Natural killer cell (primary cell): ENCODE measurements around the gene NRK. TPM values are rescaled to one million over a fixed set of nuclear protein-coding genes. Genes with fewer than 3 reads are reported as not detected.
"Not testable (repeated sequence)": the region's sequence is repeated elsewhere in the genome, so short reads cannot be mapped to it uniquely, and the experiment has no call there.

Experiments used
- ATAC-seq, 3 donors: fragments of 150-1000 bp in 2 of 3; fragments of 200-7000 bp in 1 of 3; cut with Tn5 transposase; 1 replicate in 1 of 3; 2 replicates in 2 of 3; pipeline ENCODE4 v1.10.0; 2021; ENCODE audit warnings: mild to moderate bottlenecking in 2 of 3, moderate library complexity in 2 of 3
- DNase-seq, 2 donors: peaks; one replicate each; pipeline versions ENCODE4 v3.0.0 to v3.0.0-alpha.2; 2013 to 2021; ENCODE audit warnings: mixed read lengths in 1 of 2
- H3K27ac ChIP-seq: one replicate; pipeline ENCODE4 v1.5.1; 2013; ENCODE audit warnings: mild to moderate bottlenecking, low read length
- H3K27me3 ChIP-seq: one replicate; pipeline ENCODE4 v1.6.1; 2013; ENCODE audit warnings: low read length; ENCODE audit not compliant: control insufficient read depth, insufficient read depth
- H3K36me3 ChIP-seq: one replicate; pipeline ENCODE4 v1.6.1; 2013; ENCODE audit warnings: low read length; ENCODE audit not compliant: control insufficient read depth, insufficient read depth
- H3K4me1 ChIP-seq: one replicate; pipeline ENCODE4 v1.6.1; 2013; ENCODE audit warnings: low read length; ENCODE audit not compliant: control insufficient read depth, insufficient read depth
- H3K4me3 ChIP-seq: one replicate; pipeline ENCODE4 v1.5.1; 2013; ENCODE audit warnings: low read length
- H3K9me3 ChIP-seq: one replicate; pipeline ENCODE4 v1.6.1; 2013; ENCODE audit warnings: low read length; ENCODE audit not compliant: control insufficient read depth, insufficient read depth
- H3K27ac Mint-ChIP-seq, 2 donors: one replicate each; pipeline ENCODE4 v1.8.0; 2022; ENCODE audit warnings: mild to moderate bottlenecking in 2 of 2, mixed read lengths in 2 of 2, moderate library complexity in 1 of 2
- H3K27me3 Mint-ChIP-seq, 2 donors: one replicate each; pipeline ENCODE4 v1.8.0; 2022; ENCODE audit warnings: low read depth in 2 of 2, mixed read lengths in 2 of 2
- H3K36me3 Mint-ChIP-seq: one replicate; pipeline ENCODE4 v1.8.0; 2022; ENCODE audit warnings: mixed read lengths
- H3K4me1 Mint-ChIP-seq, 2 donors: one replicate each; pipeline ENCODE4 v1.8.0; 2022; ENCODE audit warnings: mixed read lengths in 2 of 2
- H3K4me3 Mint-ChIP-seq: one replicate; pipeline ENCODE4 v1.8.0; 2022; ENCODE audit warnings: mild to moderate bottlenecking, moderate library complexity, mixed read lengths
- H3K9me3 Mint-ChIP-seq, 2 donors: one replicate each; pipeline ENCODE4 v1.8.0; 2022; ENCODE audit warnings: mixed read lengths in 2 of 2
- WGBS: methylation state at CpG from one replicate; pipeline ENCODE4 v1.1.7; 2013; ENCODE audit warnings: missing lambda C conversion rate; ENCODE audit not compliant: insufficient coverage; 5-methylcytosine and 5-hydroxymethylcytosine counted together
- intact Hi-C: fragments of 100-400 bp; cut with micrococcal nuclease; formaldehyde crosslinking; loops from one replicate; pipeline ENCODE4 v1.14.2; 2022
- total RNA-seq, 4 donors: library from RNA; stranded (reverse); fragments of 120-200 nt in 1 of 4; gene quantifications; one replicate each; pipeline versions ENCODE4 v1.2.3 to v1.2.4, GENCODE V29; 2013 to 2022
- TF ChIP-seq, protein P1 (sequence below): fragments of 200-600 bp; IDR thresholded peaks from one replicate; pipeline ENCODE4 v1.8.0; 2022; ENCODE audit warnings: antibody characterized with exemption

NRK gene
- total RNA-seq, 3 donors from 2014 or later (not counting 1 experiment from before 2014, with no cell fraction given): not detected

DNA sequence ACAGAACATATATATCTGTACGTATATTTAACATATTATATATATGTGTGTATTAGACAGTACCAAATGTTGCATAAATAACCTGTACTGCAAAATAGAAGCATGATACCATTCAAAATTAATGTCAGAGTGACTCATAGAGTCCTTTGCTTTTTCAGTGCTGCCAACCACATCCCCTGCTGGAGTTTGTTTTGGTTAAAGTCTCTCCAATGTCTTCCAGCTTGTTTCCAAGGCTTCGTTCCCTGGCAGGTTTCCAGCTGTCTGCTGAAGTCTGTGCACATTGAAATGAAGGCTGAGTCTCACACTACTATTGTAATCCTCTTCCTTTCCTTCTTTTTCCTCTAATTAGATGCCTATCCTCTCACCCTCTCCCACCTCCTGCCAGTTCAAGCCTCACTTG lies 14.9 kb downstream of the NRK start:
- Mint-ChIP-seq H3K36me3 (no peaks in the 10 kb centered on the region), H3K27ac (no peak overlapping the region), H3K27me3 (no peaks in the 10 kb centered on the region), H3K9me3 (peaks cover 0 to 7% of the 10 kb centered on the region in 2 donors), H3K4me3 (no peak overlapping the region), H3K4me1 (no peaks in the 10 kb centered on the region)
- no peaks in the 10 kb centered on the region for H3K4me1 ChIP-seq
- H3K36me3 ChIP-seq: no peaks in the 10 kb centered on the region
- no peak overlapping the region for H3K27ac ChIP-seq
- DNase-seq: no peak
- TF ChIP-seq, protein P1, sequence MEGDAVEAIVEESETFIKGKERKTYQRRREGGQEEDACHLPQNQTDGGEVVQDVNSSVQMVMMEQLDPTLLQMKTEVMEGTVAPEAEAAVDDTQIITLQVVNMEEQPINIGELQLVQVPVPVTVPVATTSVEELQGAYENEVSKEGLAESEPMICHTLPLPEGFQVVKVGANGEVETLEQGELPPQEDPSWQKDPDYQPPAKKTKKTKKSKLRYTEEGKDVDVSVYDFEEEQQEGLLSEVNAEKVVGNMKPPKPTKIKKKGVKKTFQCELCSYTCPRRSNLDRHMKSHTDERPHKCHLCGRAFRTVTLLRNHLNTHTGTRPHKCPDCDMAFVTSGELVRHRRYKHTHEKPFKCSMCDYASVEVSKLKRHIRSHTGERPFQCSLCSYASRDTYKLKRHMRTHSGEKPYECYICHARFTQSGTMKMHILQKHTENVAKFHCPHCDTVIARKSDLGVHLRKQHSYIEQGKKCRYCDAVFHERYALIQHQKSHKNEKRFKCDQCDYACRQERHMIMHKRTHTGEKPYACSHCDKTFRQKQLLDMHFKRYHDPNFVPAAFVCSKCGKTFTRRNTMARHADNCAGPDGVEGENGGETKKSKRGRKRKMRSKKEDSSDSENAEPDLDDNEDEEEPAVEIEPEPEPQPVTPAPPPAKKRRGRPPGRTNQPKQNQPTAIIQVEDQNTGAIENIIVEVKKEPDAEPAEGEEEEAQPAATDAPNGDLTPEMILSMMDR: no peak
- ATAC-seq: no peak
- no peaks in the 10 kb centered on the region for H3K9me3 ChIP-seq
- H3K27me3 ChIP-seq: no peaks in the 10 kb centered on the region
- H3K4me3 ChIP-seq: no peak overlapping the region
- intact Hi-C loops: no loop called here
- WGBS: 50% methylated on average over 1 of the region's 2 CpGs

DNA sequence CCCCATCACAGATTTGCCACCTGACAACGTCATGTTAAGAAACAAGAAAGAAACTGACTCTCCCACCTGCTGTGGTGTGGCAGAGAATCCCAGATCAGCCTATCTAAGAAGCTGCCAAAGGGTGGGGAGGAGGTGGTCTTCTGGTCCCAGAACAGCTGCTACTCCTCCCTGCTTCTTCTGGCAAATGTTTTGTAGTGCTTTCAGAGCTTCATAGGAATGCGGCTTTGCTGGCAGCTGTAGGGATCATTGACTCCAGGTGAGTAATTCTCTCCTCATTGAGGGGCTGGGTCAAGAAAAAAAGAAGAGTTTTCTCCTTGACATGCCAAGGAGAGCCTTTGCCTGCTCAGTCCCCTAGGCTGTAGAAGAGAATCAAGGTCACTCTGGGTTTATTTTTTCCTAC lies 23.3 kb downstream of the NRK start:
- Histone ChIP-seq H3K27me3 (no peaks in the 10 kb centered on the region), H3K27ac (no peak overlapping the region), H3K4me3 (no peak overlapping the region), H3K9me3 (no peaks in the 10 kb centered on the region), H3K4me1 (no peaks in the 10 kb centered on the region), H3K36me3 (no peaks in the 10 kb centered on the region)
- DNase-seq: no peak
- H3K36me3 Mint-ChIP-seq: no peaks in the 10 kb centered on the region
- no peaks in the 10 kb centered on the region for H3K4me1 Mint-ChIP-seq
- H3K27ac Mint-ChIP-seq: no peak overlapping the region
- H3K4me3 Mint-ChIP-seq: no peak overlapping the region
- peaks cover 0 to 11% of the 10 kb centered on the region in 2 donors for H3K27me3 Mint-ChIP-seq
- intact Hi-C loops: no loop called here
- no peaks in the 10 kb centered on the region for H3K9me3 Mint-ChIP-seq
- WGBS: 45% methylated on average over 1 of the region's 2 CpGs
- ATAC-seq: no peak
- TF ChIP-seq, protein P1: no peak

DNA sequence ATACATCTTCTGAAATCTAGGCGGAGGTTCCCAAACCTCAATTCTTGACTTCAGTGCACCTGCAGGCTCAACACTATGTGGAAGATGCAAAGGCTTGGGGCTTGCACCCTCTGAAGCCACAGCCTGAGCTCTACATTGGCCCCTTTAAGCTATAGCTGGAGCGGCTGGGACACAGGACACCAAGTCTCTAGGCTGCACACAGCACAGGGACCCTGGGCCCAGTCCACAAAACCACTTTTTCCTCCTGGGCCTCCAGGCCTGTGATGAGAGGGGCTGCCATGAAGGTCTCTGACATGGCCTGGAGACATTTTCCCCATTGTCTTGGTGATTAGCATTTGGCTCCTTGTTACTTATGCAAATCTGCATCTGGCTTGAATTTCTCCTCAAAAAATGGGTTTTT lies 27.8 kb downstream of the NRK start:
- H3K36me3 Mint-ChIP-seq, DNase-seq, H3K4me3 Mint-ChIP-seq, H3K4me1 Mint-ChIP-seq, H3K9me3 Mint-ChIP-seq, H3K4me3 ChIP-seq, ATAC-seq, H3K27me3 ChIP-seq, H3K4me1 ChIP-seq, H3K27me3 Mint-ChIP-seq, H3K27ac ChIP-seq, H3K9me3 ChIP-seq, H3K36me3 ChIP-seq, intact Hi-C loops, H3K27ac Mint-ChIP-seq: not testable (repeated sequence)
- WGBS: 83% methylated on average over 2 of the region's 2 CpGs

DNA sequence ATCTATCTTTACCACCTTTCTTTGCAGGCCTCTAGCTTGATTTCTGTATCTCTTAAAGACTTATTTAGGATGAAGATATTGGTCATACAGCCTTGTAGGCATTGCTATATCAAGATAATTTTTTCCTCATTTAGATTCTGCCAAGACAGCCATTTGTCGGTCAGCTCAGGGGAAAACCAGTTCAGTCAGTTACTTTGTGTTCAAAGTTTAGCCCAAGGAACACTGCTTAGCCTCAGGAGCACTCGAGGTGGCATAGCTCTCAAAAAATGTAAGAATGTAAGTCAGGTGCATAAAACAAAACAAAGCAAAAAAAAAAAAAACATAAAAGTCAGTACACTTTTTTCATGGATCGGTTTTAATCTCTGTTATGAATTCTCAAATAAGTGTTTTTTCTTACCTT lies 43.4 kb downstream of the NRK start:
- no peaks in the 10 kb centered on the region for H3K36me3 Mint-ChIP-seq
- H3K27me3 Mint-ChIP-seq: no peaks in the 10 kb centered on the region
- H3K4me1 Mint-ChIP-seq: no peaks in the 10 kb centered on the region
- Histone ChIP-seq H3K4me1 (no peaks in the 10 kb centered on the region), H3K36me3 (no peaks in the 10 kb centered on the region), H3K27ac (no peak overlapping the region), H3K9me3 (no peaks in the 10 kb centered on the region), H3K4me3 (no peak overlapping the region), H3K27me3 (no peaks in the 10 kb centered on the region)
- H3K9me3 Mint-ChIP-seq: peaks cover 0 to 2% of the 10 kb centered on the region in 2 donors
- ATAC-seq (no peak), DNase-seq (no peak)
- TF ChIP-seq, protein P1: no peak
- intact Hi-C loops: no loop called here
- no peak overlapping the region for H3K27ac Mint-ChIP-seq
- 64% methylated on average over 2 of the region's 3 CpGs for WGBS
- no peak overlapping the region for H3K4me3 Mint-ChIP-seq
